Neural progenitor cell (in vitro differentiated cells): ENCODE results near the gene TECTB. TPM values are rescaled to one million over a fixed set of nuclear protein-coding genes. Genes with fewer than 3 reads are reported as not detected.

ENCODE experiments used
- DNase-seq: peaks from one replicate; pipeline ENCODE4 v3.0.0-alpha.2; 2016; ENCODE audit warnings: low spot score
- H2AFZ ChIP-seq: fragments of 200-600 bp; sonication (generic); replicated peaks from 2 replicates; pipeline ENCODE4 v1.6.1; 2016; ENCODE audit warnings: antibody characterized with exemption
- H3F3A ChIP-seq: fragments of 200-600 bp; sonication (generic); 2 replicates; pipeline ENCODE4 v1.6.1; 2016; ENCODE audit warnings: antibody characterized with exemption, low read depth
- H3K27ac ChIP-seq: fragments of 200-600 bp; sonication (generic); 2 replicates; pipeline ENCODE4 v1.5.1; 2016; ENCODE audit warnings: mild to moderate bottlenecking
- H3K27me3 ChIP-seq: fragments of 200-600 bp; sonication (generic); 2 replicates; pipeline ENCODE4 v1.6.1; 2016; ENCODE audit warnings: mild to moderate bottlenecking, moderate library complexity
- H3K36me3 ChIP-seq: fragments of 200-600 bp; sonication (generic); 2 replicates; pipeline ENCODE4 v1.5.1; 2016
- H3K4me1 ChIP-seq: fragments of 200-600 bp; sonication (generic); 2 replicates; pipeline ENCODE4 v1.6.1; 2016; ENCODE audit warnings: mixed run types
- H3K4me2 ChIP-seq: fragments of 200-600 bp; sonication (generic); 2 replicates; pipeline ENCODE4 v1.6.1; 2016
- H3K4me3 ChIP-seq: fragments of 200-600 bp; sonication (generic); 2 replicates; pipeline ENCODE4 v1.5.1; 2016
- H3K79me2 ChIP-seq: fragments of 200-600 bp; sonication (generic); 2 replicates; pipeline ENCODE4 v1.6.1; 2016; ENCODE audit warnings: low read depth
- H3K9ac ChIP-seq: fragments of 200-600 bp; sonication (generic); 2 replicates; pipeline ENCODE4 v1.6.1; 2016
- H3K9me3 ChIP-seq: fragments of 200-600 bp; sonication (generic); 2 replicates; pipeline ENCODE4 v1.5.1; 2016; ENCODE audit warnings: low read depth
- H4K20me1 ChIP-seq: fragments of 200-600 bp; sonication (generic); 2 replicates; pipeline ENCODE4 v1.6.1; 2016; ENCODE audit warnings: low read depth
- H3K27ac Mint-ChIP-seq: 3 replicates; pipeline ENCODE4 v1.8.0; 2021; ENCODE audit warnings: mixed read lengths
- H3K27me3 Mint-ChIP-seq: 2 replicates; pipeline ENCODE4 v1.8.0; 2022; ENCODE audit warnings: low read depth, mild to moderate bottlenecking, inconsistent platforms, moderate library complexity, mixed read lengths; ENCODE audit not compliant: insufficient read depth
- H3K36me3 Mint-ChIP-seq: 3 replicates; pipeline ENCODE4 v1.8.0; 2021; ENCODE audit warnings: mixed read lengths
- H3K4me1 Mint-ChIP-seq: 3 replicates; pipeline ENCODE4 v1.8.0; 2021; ENCODE audit warnings: mixed read lengths
- H3K4me3 Mint-ChIP-seq: 3 replicates; pipeline ENCODE4 v1.8.0; 2021; ENCODE audit warnings: mild to moderate bottlenecking, moderate library complexity, mixed read lengths
- H3K9me3 Mint-ChIP-seq: 3 replicates; pipeline ENCODE4 v1.8.0; 2020; ENCODE audit warnings: mixed read lengths
- CTCF ChIP-seq: fragments of 200-600 bp; sonication (generic); IDR thresholded peaks from 2 replicates; pipeline ENCODE4 v1.5.1; 2017; ENCODE audit warnings: antibody characterized with exemption, mild to moderate bottlenecking
- EZH2 ChIP-seq: fragments of 200-600 bp; sonication (generic); IDR thresholded peaks from 2 replicates; pipeline ENCODE4 v1.6.1; 2017; ENCODE audit warnings: antibody characterized with exemption, mild to moderate bottlenecking, moderate library complexity
- EZH2phosphoT487 ChIP-seq: fragments of 200-600 bp; sonication (generic); IDR thresholded peaks from 2 replicates; pipeline ENCODE4 v1.6.1; 2017; ENCODE audit warnings: antibody characterized with exemption
- total RNA-seq: library from RNA; depleted of rRNA; stranded (reverse); fragments of >200 nt; gene quantifications from 2 replicates; pipeline ENCODE4 v1.2.3, GENCODE V29; 2015; ENCODE audit warnings: low replicate concordance

The TECTB gene
- total RNA-seq, 1 donor from 2014 or later, result not detected

- no peak overlapping the region for H3K9ac ChIP-seq
- H3K36me3 ChIP-seq, result no peaks in the 10 kb centered on the region
- H2AFZ ChIP-seq, result peak overlapping the region; percentile 42
- Mint-ChIP-seq H3K27ac (no peak overlapping the region), H3K27me3 (peaks cover 3% of the 10 kb centered on the region), H3K4me1 (peaks cover 6% of the 10 kb centered on the region), H3K4me3 (no peak overlapping the region), H3K36me3 (no peaks in the 10 kb centered on the region), H3K9me3 (no peaks in the 10 kb centered on the region)
- H3K27me3 ChIP-seq, result no peaks in the 10 kb centered on the region
- no peaks in the 10 kb centered on the region for H3F3A ChIP-seq
- H3K79me2 ChIP-seq, result no peaks in the 10 kb centered on the region
- TF ChIP-seq EZH2 (no peak), EZH2phosphoT487 (no peak), CTCF (no peak)
- no peak overlapping the region for H3K4me2 ChIP-seq
- no peak for DNase-seq
- no peaks in the 10 kb centered on the region for H3K9me3 ChIP-seq
- no peak overlapping the region for H3K27ac ChIP-seq
- peaks cover 5% of the 10 kb centered on the region for H3K4me1 ChIP-seq
- no peaks in the 10 kb centered on the region for H4K20me1 ChIP-seq
- H3K4me3 ChIP-seq, result no peak overlapping the region
Observed at GRCh38 chr10:112336556-112337201, 53.5 kb downstream of the TECTB start.

GRCh38 chr10:112338957-112339356 is 55.8 kb downstream of the TECTB start:
- no peak overlapping the region for H3K9ac ChIP-seq
- no peak overlapping the region for H3K4me2 ChIP-seq
- DNase-seq, result no peak
- H3K4me1 ChIP-seq, result peaks cover 8% of the 10 kb centered on the region
- H3K9me3 ChIP-seq, result no peaks in the 10 kb centered on the region
- no peak overlapping the region for H2AFZ ChIP-seq
- Mint-ChIP-seq H3K27ac (no peak overlapping the region), H3K4me3 (no peak overlapping the region), H3K27me3 (peaks cover 3% of the 10 kb centered on the region), H3K36me3 (no peaks in the 10 kb centered on the region), H3K9me3 (no peaks in the 10 kb centered on the region), H3K4me1 (peaks cover 7% of the 10 kb centered on the region)
- H4K20me1 ChIP-seq, result no peaks in the 10 kb centered on the region
- no peaks in the 10 kb centered on the region for H3F3A ChIP-seq
- H3K27ac ChIP-seq, result no peak overlapping the region
- H3K4me3 ChIP-seq, result no peak overlapping the region
- no peaks in the 10 kb centered on the region for H3K27me3 ChIP-seq
- H3K36me3 ChIP-seq, result no peaks in the 10 kb centered on the region
- TF ChIP-seq CTCF (no peak), EZH2 (no peak), EZH2phosphoT487 (no peak)
- no peaks in the 10 kb centered on the region for H3K79me2 ChIP-seq

GRCh38 chr10:112340601-112341000 is 57.4 kb downstream of the TECTB start:
- H3K9ac ChIP-seq, result no peak overlapping the region
- Mint-ChIP-seq H3K4me3 (no peak overlapping the region), H3K27me3 (peaks cover 6% of the 10 kb centered on the region), H3K4me1 (peaks cover 11% of the 10 kb centered on the region), H3K36me3 (no peaks in the 10 kb centered on the region), H3K27ac (no peak overlapping the region), H3K9me3 (no peaks in the 10 kb centered on the region)
- no peak overlapping the region for H3K4me2 ChIP-seq
- no peak overlapping the region for H3K27ac ChIP-seq
- DNase-seq, result no peak
- H3K4me1 ChIP-seq, result peaks cover 11% of the 10 kb centered on the region
- no peak overlapping the region for H3K4me3 ChIP-seq
- no peaks in the 10 kb centered on the region for H3K79me2 ChIP-seq
- no peak overlapping the region for H2AFZ ChIP-seq
- H4K20me1 ChIP-seq, result no peaks in the 10 kb centered on the region
- TF ChIP-seq EZH2 (no peak), CTCF (no peak), EZH2phosphoT487 (no peak)
- no peaks in the 10 kb centered on the region for H3K9me3 ChIP-seq
- no peaks in the 10 kb centered on the region for H3K36me3 ChIP-seq
- H3K27me3 ChIP-seq, result no peaks in the 10 kb centered on the region
- no peaks in the 10 kb centered on the region for H3F3A ChIP-seq
